NCI-H2081 treated with DMSO at 0.1 percent for 48 hours (cell line): ENCODE results near the gene POMGNT2.

Source experiments
- DNase-seq: peaks from one replicate; lab custom pipeline; 2025; lab: John Stamatoyannopoulos, UW

The POMGNT2 gene

GRCh38 chr3:43043793-43044192, 62.1 kb downstream of the POMGNT2 start:
- DNase-seq: no peak

GRCh38 chr3:43043071-43043766, 62.7 kb downstream of the POMGNT2 start:
- no peak for DNase-seq

GRCh38 chr3:43041517-43041916, 64.4 kb downstream of the POMGNT2 start:
- no peak for DNase-seq

DNA sequence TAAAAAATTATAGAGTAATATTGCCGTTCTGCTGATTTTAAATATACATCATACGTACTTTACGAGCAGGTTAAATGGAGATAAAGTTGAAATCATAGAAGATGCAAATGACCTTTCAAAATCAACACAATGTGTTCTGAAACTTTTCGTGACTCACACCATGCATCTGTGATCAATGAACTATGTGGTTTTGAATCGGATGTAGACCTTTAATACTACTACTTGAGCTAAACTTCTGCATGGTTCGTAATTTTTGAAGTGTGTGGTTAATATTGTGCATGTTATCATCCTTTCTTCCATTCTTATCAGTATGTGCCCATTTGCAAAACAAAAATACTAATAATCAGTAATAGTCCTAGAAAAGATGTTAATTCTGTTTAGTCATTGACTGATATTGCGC, 67.9 kb downstream of the POMGNT2 start:
- no peak for DNase-seq

DNA sequence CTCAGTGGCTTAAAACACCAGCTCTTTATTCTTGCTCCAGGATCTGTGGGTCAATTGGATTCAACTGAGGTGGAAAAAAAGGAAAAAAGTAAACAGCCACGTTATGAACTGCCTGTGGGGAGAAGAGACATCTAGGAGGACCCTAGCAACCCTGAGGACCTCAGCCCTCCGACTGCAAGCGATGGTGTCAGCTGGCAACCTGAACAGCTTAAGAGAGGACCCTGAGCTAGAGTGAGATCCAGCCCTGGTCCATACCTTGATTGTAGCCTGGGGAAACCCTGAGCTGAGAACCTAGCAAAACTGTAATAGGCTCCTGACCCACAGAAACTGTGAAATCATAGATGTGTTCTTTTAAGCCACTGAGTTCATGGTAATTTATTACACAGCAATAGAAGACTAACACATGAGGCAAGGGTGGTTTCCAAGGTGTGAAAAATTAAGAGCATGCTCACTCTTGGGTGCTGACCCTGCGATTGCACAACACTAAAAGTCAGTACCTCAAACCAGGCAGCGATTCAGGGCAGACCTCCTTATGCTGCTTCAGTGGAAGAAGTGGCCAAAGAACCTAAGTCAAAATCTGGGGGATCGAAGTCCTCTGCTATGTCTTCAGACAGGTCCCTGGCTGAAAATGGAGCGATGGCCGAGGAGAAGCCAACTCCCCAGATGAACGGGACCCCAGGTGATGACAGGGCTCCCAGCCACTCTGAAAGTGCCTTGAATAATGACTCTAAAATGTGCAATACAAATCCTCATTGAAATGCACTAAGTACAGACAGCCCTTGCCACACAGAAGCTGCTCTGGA, 69.1 kb downstream of the POMGNT2 start:
- DNase-seq: no peak

- no peak for DNase-seq
Observed at GRCh38 chr3:43035801-43036365, 70.0 kb downstream of the POMGNT2 start.

DNA sequence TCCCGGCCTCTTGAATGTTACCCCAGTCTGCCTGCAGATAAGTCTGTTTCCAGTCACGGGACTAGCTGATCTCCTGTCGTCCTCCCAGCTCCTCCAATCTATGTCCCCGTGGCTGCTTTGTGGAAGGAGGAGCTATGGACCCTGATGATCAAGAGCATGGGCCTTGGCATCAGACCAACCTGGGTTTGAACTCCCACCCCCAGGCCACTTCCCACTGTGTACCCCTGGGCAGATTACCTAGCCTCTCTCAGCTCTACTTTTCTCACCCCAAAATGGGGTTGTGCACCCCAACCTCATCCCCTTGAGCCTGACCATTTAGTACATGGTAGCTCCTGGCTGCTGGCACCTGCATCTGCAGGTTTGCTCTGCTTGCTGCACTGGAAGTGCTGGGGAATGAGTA, 71.0 kb downstream of the POMGNT2 start:
- DNase-seq: no peak

DNA sequence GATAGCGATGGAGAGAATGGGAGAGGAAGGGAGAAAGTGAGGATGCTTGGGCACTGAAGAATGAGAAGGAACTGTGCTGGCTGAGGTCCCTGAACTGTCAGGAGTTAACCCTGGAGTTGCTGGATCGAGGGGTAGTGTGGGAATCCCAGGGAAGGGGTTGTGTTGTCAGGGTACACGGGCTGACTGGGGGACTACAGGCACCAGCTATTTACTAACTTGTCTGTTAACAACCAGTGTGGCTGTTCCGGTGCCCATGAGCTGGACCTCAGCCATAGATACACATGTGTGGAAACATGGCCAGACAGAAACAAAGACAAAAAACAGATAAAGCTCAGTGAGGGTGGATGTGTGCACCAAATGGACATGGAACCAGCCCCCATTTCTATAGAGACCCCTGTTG, 71.7 kb downstream of the POMGNT2 start:
- no peak for DNase-seq

DNA sequence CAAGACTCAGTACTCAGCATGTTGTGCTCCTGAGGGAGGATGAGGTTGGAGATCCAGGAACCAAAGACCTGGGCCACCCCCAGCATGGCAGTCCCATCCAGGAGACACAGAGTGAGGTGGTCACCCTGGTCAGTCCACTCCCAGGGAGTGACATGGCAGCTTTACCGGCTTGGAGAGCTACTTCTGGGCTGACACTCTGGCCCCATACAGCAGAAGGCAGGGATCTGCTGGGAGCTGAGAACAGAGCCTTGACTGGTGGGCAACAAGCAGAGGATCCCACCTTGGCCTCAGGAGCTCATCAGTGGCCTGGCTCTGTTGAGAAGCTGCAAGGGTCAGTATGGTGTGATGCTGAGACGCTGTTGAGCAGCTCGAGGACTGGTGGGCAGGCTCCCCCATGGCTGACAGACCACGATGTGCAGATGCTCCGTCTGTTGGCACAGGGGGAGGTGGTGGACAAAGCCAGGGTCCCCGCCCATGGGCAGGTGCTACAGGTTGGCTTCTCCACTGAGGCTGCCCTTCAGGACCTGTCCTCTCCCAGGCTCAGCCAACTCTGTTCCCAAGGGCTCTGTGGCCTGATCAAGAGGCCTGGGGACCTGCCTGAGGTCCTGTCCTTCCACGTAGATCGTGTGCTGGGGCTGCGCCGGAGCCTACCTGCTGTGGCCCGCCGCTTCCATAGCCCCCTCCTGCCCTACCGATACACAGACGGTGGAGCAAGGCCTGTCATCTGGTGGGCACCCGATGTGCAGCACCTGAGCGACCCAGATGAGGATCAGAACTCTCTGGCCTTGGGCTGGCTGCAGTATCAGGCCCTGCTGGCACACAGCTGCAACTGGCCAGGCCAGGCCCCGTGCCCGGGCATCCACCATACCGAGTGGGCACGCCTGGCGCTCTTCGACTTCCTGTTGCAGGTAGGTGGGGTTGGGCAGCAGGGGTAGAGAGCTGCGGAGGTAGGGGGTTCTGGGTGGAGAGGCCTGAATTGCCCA, 72.9 kb downstream of the POMGNT2 start:
- no peak for DNase-seq

DNA sequence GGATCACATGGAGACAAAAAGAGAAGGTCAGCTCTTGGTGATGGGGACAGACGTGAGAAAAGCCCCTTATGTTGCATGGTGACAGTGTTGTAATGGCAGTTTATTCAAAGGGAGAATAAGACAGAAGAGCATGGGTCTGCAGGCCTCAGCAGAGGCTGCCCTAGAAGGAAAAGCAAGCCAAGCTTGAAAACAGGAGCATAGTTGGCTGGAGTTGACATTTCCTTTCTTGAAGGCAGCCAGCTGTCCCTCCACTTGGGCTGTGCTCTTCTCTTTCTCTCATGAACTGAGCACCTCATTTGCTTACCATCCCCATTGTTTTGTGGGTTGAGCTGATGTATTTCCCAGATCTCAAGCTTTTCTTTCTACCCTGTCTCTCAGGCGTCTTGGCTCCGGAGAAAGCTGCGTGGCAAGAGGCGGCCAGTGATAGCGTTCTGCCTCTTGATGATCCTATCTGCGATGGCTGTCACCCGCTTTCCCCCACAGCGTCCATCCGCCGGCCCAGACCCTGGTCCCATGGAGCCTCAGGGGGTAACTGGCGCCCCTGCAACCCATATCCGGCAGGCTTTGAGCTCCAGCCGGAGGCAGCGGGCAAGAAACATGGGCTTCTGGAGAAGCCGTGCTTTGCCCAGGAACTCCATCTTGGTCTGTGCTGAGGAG, 73.9 kb downstream of the POMGNT2 start:
- DNase-seq: no peak

GRCh38 chr3:43031485-43031884, 74.4 kb downstream of the POMGNT2 start:
- no peak for DNase-seq

- no peak for DNase-seq
Observed at GRCh38 chr3:43030162-43030935, 75.5 kb downstream of the POMGNT2 start.
